Activated T-helper 2 cell treated with anti-CD3 and anti-CD28 coated beads, Interferon-gamma antibody, Interleukin-2, Interleukin-4, amounts not matched to agents 10 μg/mL and 5 μg/mL and 100 μg/mL, durations not matched to agents 14 hours and 24 hours and 36 hours (primary cell): ENCODE measurements around the gene RBM4. TPM values are rescaled to one million over a fixed set of nuclear protein-coding genes. Genes with fewer than 3 reads are reported as not detected.
"Not testable (repeated sequence)": the region's sequence is repeated elsewhere in the genome, so short reads cannot be mapped to it uniquely, and the experiment has no call there.

ENCODE experiments used
- DNase-seq: peaks from one replicate; pipeline ENCODE4 v3.0.0; 2021; ENCODE audit warnings: low spot score
- H3K27ac Mint-ChIP-seq: one replicate; pipeline ENCODE4 v1.8.0; 2021; ENCODE audit warnings: mixed read lengths
- H3K27me3 Mint-ChIP-seq: one replicate; pipeline ENCODE4 v1.8.0; 2021; ENCODE audit warnings: low read depth, mixed read lengths
- H3K36me3 Mint-ChIP-seq: one replicate; pipeline ENCODE4 v1.8.0; 2021; ENCODE audit warnings: low read depth, mixed read lengths
- H3K4me1 Mint-ChIP-seq: one replicate; pipeline ENCODE4 v1.8.0; 2021; ENCODE audit warnings: low read depth, mixed read lengths
- H3K4me3 Mint-ChIP-seq: one replicate; pipeline ENCODE4 v1.8.0; 2021; ENCODE audit warnings: low read depth, mild to moderate bottlenecking, moderate library complexity, mixed read lengths
- H3K9me3 Mint-ChIP-seq: one replicate; pipeline ENCODE4 v1.8.0; 2021; ENCODE audit warnings: mixed read lengths
- intact Hi-C: fragments of 100-400 bp; cut with micrococcal nuclease; formaldehyde crosslinking; loops from one replicate; pipeline ENCODE4 v1.15.1; 2023
- total RNA-seq: library from RNA; stranded (reverse); gene quantifications from 2 replicates; pipeline ENCODE4 v1.2.3, GENCODE V29; 2022

Gene RBM4
- total RNA-seq = 125 and 129 TPM in 2 replicates

DNA sequence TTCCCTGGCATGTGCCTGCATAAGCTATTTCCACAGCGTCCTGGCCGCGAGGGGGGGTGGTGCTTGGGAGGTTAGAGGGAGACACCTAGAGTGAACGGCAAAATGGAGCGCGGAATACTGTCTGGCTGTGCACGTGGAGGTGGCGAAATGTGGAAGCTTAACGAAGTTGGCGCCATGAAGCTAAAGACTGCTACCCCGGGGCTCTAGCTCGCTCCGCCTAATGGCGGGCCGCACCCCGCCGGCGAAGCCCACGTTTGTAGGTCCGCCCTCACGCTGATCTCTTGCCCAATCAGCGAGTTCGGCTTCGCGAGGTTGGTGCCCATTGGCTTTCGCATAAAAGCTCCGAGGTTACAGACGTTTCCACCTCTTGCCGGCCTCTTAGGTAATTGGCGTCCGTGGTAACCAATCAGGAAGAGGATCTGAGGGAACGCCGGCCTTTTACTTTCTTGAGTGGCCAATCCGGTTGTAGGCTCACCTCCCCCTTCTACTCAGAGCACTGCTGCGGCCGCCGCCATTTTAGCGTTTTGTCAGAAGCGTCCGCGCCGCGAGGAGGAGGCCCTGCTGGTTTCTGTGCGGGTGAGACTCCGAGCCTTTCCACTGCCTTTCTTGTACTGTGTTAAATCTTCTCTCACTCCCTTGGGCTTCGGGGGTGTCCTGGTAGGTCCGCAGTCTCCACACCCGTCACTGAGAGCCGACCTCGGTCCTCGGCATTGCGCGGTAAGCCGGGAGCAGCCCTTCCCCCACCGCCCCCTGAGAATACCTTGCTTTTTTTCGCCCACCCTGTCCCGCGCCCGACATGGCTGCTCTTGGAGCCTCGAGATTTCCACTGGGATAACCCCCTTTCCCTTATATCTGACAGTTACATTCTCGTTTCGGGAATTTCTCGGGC lies at the start of gene RBM4:
RBM4 (plus strand) TSS at position 527 of the 889 bp plus-strand sequence. CDS start 1,009 bp downstream, outside the sequence.
- intact Hi-C loops = loop anchor here (1.0 to 2.0 kb wide), 3 partner anchors 22 to 46 kb away; partner anchors contain the start of genes CCDC87, CCS, RBM14 and RBM4B
- peak within 1 kb of the TSS; percentile 97 for H3K4me3 Mint-ChIP-seq
- peak; percentile 98 for DNase-seq
- H3K4me1 Mint-ChIP-seq = peaks cover 53% of the 10 kb centered on the region
- H3K27ac Mint-ChIP-seq = peak within 1 kb of the TSS; percentile 93
- peaks cover 82% of the 10 kb centered on the region for H3K36me3 Mint-ChIP-seq
- H3K27me3 Mint-ChIP-seq = no peaks in the 10 kb centered on the region
- H3K9me3 Mint-ChIP-seq = no peaks in the 10 kb centered on the region

- DNase-seq, H3K36me3 Mint-ChIP-seq, H3K9me3 Mint-ChIP-seq, intact Hi-C loops, H3K27me3 Mint-ChIP-seq, H3K27ac Mint-ChIP-seq, H3K4me1 Mint-ChIP-seq, H3K4me3 Mint-ChIP-seq: not testable (repeated sequence)
Observed at GRCh38 chr11:66589315-66589714, 49.2 kb upstream of the RBM4 start.

DNA sequence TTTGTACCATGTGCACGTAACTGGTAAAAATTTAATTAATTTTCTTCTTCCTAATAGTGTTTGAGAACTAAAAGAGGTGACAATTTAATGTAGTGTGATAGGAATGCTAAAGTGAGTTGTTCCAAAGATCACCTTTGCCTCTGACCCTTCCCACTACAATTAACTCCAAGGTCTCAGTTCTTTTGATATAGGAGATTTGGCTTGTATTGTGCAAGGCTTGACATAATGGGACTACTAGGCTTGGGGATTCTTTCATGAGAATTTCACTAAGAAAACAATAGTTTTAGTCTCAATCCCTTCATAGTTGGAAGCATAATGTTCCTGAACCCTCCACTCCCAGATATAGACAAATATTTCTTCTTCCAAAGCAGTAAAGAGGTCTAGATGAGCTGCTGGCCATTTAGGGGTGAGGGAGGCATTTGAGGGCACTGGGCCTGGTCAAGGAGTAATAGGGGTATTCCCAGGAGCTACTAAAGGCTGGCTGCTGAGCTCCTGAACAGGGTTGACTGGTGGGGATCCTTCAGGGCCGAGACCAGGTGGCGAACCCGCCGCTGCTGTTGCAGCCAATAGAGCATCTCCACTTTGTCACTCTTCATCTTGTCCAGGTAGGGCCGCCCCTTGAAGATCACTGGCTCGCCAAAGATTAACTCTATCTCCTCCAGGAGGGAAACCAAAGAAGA lies 48.4 kb upstream of the RBM4 start:
- Mint-ChIP-seq H3K9me3 (no peaks in the 10 kb centered on the region), H3K4me3 (no peak overlapping the region), H3K36me3 (no peaks in the 10 kb centered on the region), H3K4me1 (peaks cover 12% of the 10 kb centered on the region), H3K27me3 (no peaks in the 10 kb centered on the region), H3K27ac (no peak overlapping the region)
- DNase-seq = no peak
- intact Hi-C loops = no loop called here

DNA sequence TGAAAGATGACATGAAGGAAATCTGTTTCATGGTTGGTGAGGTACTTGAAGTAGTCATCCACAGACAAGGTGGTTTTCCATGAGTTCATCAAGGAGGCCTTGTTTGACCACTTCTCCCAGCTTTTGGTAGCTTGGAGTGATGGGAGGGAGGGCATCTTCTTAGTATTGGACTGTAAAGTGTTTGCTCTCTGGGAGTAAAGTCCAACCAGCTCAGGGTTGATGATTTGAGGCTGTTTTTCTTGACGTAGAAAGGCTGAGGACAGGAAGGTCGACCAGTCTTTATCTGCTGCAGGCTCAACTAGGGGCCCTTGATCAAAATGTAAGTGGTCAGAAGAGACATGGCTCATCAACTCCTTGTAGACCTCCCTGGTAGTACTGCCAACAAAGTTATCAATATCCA lies 47.3 kb upstream of the RBM4 start:
- H3K9me3 Mint-ChIP-seq = no peaks in the 10 kb centered on the region
- no peaks in the 10 kb centered on the region for H3K27me3 Mint-ChIP-seq
- intact Hi-C loops = no loop called here
- H3K36me3 Mint-ChIP-seq = no peaks in the 10 kb centered on the region
- DNase-seq = no peak
- peaks cover 16% of the 10 kb centered on the region for H3K4me1 Mint-ChIP-seq
- H3K4me3 Mint-ChIP-seq = no peak overlapping the region
- no peak overlapping the region for H3K27ac Mint-ChIP-seq

GRCh38 chr11:66592457-66593302 lies 45.8 kb upstream of the RBM4 start, which contains the start of the genes CCDC87 and CCS:
TSS of gene CCDC87 (minus strand) at chr11:66593063. CDS start at chr11:66593015, 48 bp downstream.
TSS of gene CCS (plus strand) at chr11:66593185. CDS start at chr11:66593262, 77 bp downstream.
- H3K27ac Mint-ChIP-seq = peak within 1 kb of the TSS; percentile 94

DNA sequence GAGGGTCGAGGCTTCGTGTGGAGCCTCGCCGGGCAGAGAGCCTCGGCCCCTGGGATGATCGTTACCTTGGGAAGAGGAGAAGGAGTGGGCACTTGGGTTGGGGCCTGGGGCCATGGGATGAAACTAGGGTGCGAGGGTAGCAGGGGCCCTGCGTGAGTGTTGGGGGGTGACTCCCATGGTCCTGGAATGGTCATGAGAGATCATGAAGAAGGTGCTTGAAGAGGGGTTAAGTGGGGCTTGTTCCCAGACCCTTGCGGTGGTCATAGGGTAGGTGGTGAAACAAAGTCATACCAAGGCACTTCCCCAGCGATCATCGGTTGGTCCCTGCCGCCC lies 45.2 kb upstream of the RBM4 start:
- H3K4me3 Mint-ChIP-seq = peak overlapping the region; percentile 98
- peak overlapping the region; percentile 94 for H3K27ac Mint-ChIP-seq
- intact Hi-C loops = loop anchor here (1.0 to 2.0 kb wide), 2 partner anchors 23 to 46 kb away; partner anchors contain the start of genes RBM14 and RBM4
- H3K4me1 Mint-ChIP-seq = peaks cover 16% of the 10 kb centered on the region
- no peaks in the 10 kb centered on the region for H3K27me3 Mint-ChIP-seq
- DNase-seq = no peak
- no peaks in the 10 kb centered on the region for H3K9me3 Mint-ChIP-seq
- H3K36me3 Mint-ChIP-seq = no peaks in the 10 kb centered on the region

More at GRCh38 chr11:66592457-66593302, 45.8 kb upstream of the RBM4 start, which contains the start of the genes CCDC87 and CCS:
- H3K27me3 Mint-ChIP-seq = no peaks in the 10 kb centered on the region
- peak within 1 kb of the TSS; percentile 98 for H3K4me3 Mint-ChIP-seq
- DNase-seq = peak; percentile 96
- H3K36me3 Mint-ChIP-seq = no peaks in the 10 kb centered on the region
- H3K9me3 Mint-ChIP-seq = no peaks in the 10 kb centered on the region
- H3K4me1 Mint-ChIP-seq = peaks cover 16% of the 10 kb centered on the region
- intact Hi-C loops = loop anchor here (1.0 to 2.0 kb wide), 2 partner anchors 24 to 46 kb away; partner anchors contain the start of genes RBM14 and RBM4

GRCh38 chr11:66593650-66594049 lies 44.9 kb upstream of the RBM4 start:
- Mint-ChIP-seq H3K9me3 (no peaks in the 10 kb centered on the region), H3K36me3 (peaks cover 1% of the 10 kb centered on the region), H3K27me3 (no peaks in the 10 kb centered on the region), H3K27ac (no peak overlapping the region), H3K4me1 (peaks cover 16% of the 10 kb centered on the region), H3K4me3 (peak overlapping the region; percentile 98)
- no peak for DNase-seq
- intact Hi-C loops = loop anchor here (1.0 to 2.0 kb wide), 2 partner anchors 23 to 45 kb away; partner anchors contain the start of genes RBM14 and RBM4

- peak overlapping the region; percentile 3 for H3K27ac Mint-ChIP-seq
- peaks cover 16% of the 10 kb centered on the region for H3K4me1 Mint-ChIP-seq
- H3K27me3 Mint-ChIP-seq = no peaks in the 10 kb centered on the region
- DNase-seq = no peak
- peaks cover 8% of the 10 kb centered on the region for H3K36me3 Mint-ChIP-seq
- intact Hi-C loops = no loop called here
- H3K9me3 Mint-ChIP-seq = no peaks in the 10 kb centered on the region
- peak overlapping the region; percentile 51 for H3K4me3 Mint-ChIP-seq
Observed at GRCh38 chr11:66595245-66595904, 43.1 kb upstream of the RBM4 start.

- peaks cover 8% of the 10 kb centered on the region for H3K4me1 Mint-ChIP-seq
- no peak overlapping the region for H3K4me3 Mint-ChIP-seq
- no peak overlapping the region for H3K27ac Mint-ChIP-seq
- H3K27me3 Mint-ChIP-seq = no peaks in the 10 kb centered on the region
- intact Hi-C loops = no loop called here
- no peaks in the 10 kb centered on the region for H3K9me3 Mint-ChIP-seq
- peaks cover 20% of the 10 kb centered on the region for H3K36me3 Mint-ChIP-seq
- no peak for DNase-seq
Observed at GRCh38 chr11:66598993-66599392, 39.5 kb upstream of the RBM4 start.

- Mint-ChIP-seq H3K36me3 (peaks cover 23% of the 10 kb centered on the region), H3K4me1 (peaks cover 3% of the 10 kb centered on the region), H3K27me3 (no peaks in the 10 kb centered on the region), H3K27ac (no peak overlapping the region), H3K9me3 (no peaks in the 10 kb centered on the region), H3K4me3 (no peak overlapping the region)
- intact Hi-C loops = no loop called here
- no peak for DNase-seq
Observed at GRCh38 chr11:66600219-66600618, 38.3 kb upstream of the RBM4 start.

DNA sequence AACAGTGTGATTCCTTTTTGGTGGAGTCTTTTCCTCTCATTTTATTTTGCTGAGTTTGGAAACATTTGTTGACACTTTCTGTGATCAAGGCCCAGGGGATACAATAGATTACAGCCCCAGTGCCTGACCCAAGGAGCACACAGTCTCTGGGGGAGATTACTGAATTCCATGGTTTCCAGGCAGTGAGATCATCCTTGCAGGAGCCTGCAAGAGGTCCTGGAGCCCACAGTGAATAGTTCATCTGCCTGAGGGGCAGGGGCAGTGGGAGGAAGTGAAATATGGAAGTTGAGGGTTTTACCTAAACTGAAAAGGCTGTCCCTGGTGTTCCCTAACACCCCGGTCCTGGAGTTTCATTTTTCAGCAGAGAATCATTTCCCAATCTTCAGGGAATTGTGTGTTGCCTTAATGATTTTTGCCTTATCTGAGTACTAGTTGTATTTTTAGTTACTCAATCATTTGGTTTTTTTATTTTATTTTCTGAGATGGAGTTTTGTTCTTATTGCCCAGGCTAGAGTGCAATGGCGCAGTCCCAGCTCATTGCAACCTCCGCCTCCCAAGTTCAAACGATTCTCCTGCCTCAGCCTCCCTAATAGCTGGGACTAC lies 37.8 kb upstream of the RBM4 start:
- no peak overlapping the region for H3K27ac Mint-ChIP-seq
- no peaks in the 10 kb centered on the region for H3K9me3 Mint-ChIP-seq
- H3K4me3 Mint-ChIP-seq = no peak overlapping the region
- no peaks in the 10 kb centered on the region for H3K4me1 Mint-ChIP-seq
- intact Hi-C loops = no loop called here
- no peak for DNase-seq
- H3K36me3 Mint-ChIP-seq = peaks cover 27% of the 10 kb centered on the region
- H3K27me3 Mint-ChIP-seq = no peaks in the 10 kb centered on the region
